GM12865 (cell line): ENCODE data around the gene DIDO1.

Source experiments
- DNase-seq: peaks from one replicate; pipeline ENCODE4 v3.0.0; 2010; ENCODE audit warnings: low read depth
- H3K4me3 ChIP-seq: 2 replicates; pipeline ENCODE4 v1.5.1; 2011; ENCODE audit warnings: mild to moderate bottlenecking, low read depth, low read length, control low read depth
- TF ChIP-seq, protein P1 (sequence below): IDR thresholded peaks from 2 replicates; pipeline ENCODE4 v1.5.1; 2011; ENCODE audit warnings: low read length, control low read depth, low read depth, inconsistent platforms; ENCODE audit not compliant: insufficient read depth; ENCODE audit errors: missing control alignments

The DIDO1 gene

DNA sequence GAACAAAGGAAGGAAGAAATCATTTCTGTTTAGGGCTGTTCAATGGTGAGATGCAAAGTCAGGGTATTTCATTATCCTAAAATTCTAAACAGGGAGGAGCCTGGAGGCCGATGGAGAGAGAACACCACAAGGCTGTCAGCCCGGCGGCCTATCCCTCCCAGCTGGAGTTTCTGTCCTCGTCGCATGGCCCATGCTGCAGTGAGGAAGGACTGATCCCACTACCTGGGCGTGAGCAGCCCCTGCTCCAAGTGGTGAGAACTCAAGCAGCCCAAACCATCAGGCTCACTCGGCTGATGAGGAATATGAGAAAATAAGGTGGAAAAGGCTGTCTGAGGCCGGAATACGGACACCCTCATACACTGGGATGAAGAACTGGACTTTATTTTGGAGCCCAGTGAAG, 30.8 kb downstream of the DIDO1 start:
- no peak for DNase-seq
- TF ChIP-seq, protein P1, sequence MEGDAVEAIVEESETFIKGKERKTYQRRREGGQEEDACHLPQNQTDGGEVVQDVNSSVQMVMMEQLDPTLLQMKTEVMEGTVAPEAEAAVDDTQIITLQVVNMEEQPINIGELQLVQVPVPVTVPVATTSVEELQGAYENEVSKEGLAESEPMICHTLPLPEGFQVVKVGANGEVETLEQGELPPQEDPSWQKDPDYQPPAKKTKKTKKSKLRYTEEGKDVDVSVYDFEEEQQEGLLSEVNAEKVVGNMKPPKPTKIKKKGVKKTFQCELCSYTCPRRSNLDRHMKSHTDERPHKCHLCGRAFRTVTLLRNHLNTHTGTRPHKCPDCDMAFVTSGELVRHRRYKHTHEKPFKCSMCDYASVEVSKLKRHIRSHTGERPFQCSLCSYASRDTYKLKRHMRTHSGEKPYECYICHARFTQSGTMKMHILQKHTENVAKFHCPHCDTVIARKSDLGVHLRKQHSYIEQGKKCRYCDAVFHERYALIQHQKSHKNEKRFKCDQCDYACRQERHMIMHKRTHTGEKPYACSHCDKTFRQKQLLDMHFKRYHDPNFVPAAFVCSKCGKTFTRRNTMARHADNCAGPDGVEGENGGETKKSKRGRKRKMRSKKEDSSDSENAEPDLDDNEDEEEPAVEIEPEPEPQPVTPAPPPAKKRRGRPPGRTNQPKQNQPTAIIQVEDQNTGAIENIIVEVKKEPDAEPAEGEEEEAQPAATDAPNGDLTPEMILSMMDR, result no peak
- no peak overlapping the region for H3K4me3 ChIP-seq

- DNase-seq, result no peak
- no peak overlapping the region for H3K4me3 ChIP-seq
- TF ChIP-seq, protein P1, result no peak
Measured at GRCh38 chr20:62894261-62894660, 32.0 kb downstream of the DIDO1 start.

DNA sequence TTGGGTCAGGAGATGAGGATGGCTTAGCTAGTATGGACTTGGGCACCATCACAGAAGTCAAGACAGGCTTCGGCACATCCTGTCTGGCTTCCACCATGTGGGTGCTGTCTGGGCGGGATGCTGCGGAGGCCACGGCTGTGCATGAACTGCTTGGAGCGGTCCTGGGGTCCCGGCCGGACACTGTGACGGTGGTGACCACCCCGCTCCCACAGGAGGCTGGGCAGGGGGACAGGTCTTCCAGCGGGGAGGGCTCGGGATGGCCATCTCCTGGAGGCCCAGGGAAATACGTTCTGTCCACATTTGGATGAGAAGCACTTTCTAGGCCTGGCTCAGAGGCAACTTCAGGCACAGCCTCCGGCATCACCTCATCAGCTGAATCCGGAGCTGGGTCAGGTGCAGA, 32.6 kb downstream of the DIDO1 start:
- TF ChIP-seq, protein P1, result no peak
- H3K4me3 ChIP-seq, result no peak overlapping the region
- DNase-seq, result no peak

- H3K4me3 ChIP-seq, result no peak overlapping the region
- DNase-seq, result no peak
- TF ChIP-seq, protein P1, result no peak
Measured at GRCh38 chr20:62892348-62893304, 33.7 kb downstream of the DIDO1 start.

DNA sequence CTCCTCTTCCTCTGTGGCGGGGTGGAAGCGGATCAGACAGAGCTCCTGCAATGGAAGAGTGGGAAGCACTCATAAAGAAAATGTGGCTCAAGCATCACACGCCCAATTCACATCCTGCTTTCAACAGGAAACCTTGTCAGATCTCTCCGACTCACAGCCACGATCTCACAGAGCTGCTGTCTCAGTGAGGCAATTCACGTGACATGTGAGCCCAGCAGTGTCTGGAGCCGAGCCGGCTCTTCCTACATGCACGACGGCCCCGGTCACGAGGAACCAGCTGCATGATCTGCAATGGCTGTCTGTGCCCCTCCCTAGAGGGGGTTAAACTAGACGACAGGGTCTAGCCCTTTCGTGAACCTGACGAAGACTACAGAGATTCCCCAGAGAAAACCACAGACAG, 35.2 kb downstream of the DIDO1 start:
- no peak overlapping the region for H3K4me3 ChIP-seq
- TF ChIP-seq, protein P1, result no peak

GRCh38 chr20:62890444-62890843, 35.9 kb downstream of the DIDO1 start:
- H3K4me3 ChIP-seq, result no peak overlapping the region
- TF ChIP-seq, protein P1, result no peak
- no peak for DNase-seq

More for the DNA sequence above, 35.2 kb downstream of the DIDO1 start:
- DNase-seq, result no peak
